Head of caudate nucleus (tissue), 42 donors: ENCODE measurements around the gene FGF21.
"Not testable (repeated sequence)": the region's sequence is repeated elsewhere in the genome, so short reads cannot be mapped to it uniquely, and the experiment has no call there.

Experiments used
- DNase-seq, 42 donors: peaks; one replicate each; pipeline versions ENCODE4 v3.0.0 to v3.0.0-alpha.2; 2020 to 2021; ENCODE audit warnings: mixed read lengths in 7 of 42
- intact Hi-C: fragments of 100-400 bp; cut with DNase I; formaldehyde crosslinking; loops from one replicate; pipeline ENCODE4 v1.15.0; 2022

The FGF21 gene

GRCh38 chr19:48746738-48747575 lies 8.4 kb upstream of the FGF21 start, which contains the start of gene IZUMO1:
Gene IZUMO1, minus strand, starts transcription at chr19:48746909. Its CDS starts 1,050 bp downstream, at chr19:48745859.
- intact Hi-C loops: no loop called here
- DNase-seq: peak; percentile 65 to 92 (median 81)

- no peak for DNase-seq
- intact Hi-C loops: no loop called here
Measured at GRCh38 chr19:48749571-48750198, 5.6 kb upstream of the FGF21 start.

DNA sequence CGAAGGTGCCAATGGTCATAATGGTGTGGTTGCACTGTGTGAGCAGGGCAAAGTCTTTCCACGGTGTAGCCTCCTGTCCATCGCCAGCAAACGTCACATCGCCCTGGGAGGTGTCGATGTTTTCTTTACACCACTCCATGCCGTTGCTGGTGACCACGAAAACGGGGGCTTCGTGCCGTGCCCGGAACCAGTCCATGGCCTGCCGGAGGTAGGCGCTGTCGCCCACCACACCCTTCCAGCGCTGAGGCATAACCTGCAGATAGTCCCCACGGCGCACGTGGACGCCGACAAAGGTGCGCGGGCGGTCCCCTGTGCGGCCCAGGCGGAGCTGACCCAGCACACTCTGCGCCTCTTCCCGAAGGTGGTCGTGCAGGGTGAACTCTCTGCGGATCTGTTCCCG lies 5.0 kb upstream of the FGF21 start:
- DNase-seq: no peak
- intact Hi-C loops: no loop called here

DNA sequence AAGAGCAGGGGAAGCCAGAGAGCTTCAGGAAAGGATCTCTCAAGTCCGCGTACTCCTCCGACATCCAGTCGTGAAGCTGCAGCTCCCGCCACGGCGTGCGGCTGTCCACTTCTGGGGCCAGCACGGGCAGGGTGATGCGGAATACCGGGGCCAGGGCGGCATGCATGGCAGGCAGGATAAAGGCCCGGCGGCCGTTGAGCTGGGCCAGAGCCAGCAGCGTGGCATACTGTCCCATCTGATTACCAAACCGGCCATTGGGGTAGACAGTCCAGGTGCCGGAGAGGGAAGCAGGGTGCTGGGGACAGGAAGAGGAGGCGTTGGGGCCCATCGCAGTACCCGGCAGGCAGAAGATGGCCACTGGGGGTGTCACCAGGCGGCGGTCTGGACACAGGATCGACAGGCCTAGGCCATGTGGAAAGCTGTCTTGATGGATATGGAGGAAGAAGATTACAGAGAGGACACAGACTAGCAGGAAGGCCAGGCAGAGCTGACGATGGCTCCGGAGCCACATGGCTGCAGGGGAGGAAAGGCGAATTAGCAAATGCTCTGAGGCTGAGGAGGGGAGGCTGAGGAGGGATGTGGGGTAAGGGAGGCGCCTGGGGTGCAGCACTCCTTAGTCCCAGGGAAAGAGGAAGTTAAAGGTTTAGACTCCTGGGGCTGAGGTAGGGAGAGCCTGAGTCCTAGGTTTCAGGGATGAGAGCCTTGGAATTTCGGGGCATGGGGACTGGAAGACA lies 4.4 kb upstream of the FGF21 start:
- no peak for DNase-seq
- intact Hi-C loops: no loop called here

- intact Hi-C loops: no loop called here
- no peak for DNase-seq
Measured at GRCh38 chr19:48751845-48752495, 3.4 kb upstream of the FGF21 start.

DNA sequence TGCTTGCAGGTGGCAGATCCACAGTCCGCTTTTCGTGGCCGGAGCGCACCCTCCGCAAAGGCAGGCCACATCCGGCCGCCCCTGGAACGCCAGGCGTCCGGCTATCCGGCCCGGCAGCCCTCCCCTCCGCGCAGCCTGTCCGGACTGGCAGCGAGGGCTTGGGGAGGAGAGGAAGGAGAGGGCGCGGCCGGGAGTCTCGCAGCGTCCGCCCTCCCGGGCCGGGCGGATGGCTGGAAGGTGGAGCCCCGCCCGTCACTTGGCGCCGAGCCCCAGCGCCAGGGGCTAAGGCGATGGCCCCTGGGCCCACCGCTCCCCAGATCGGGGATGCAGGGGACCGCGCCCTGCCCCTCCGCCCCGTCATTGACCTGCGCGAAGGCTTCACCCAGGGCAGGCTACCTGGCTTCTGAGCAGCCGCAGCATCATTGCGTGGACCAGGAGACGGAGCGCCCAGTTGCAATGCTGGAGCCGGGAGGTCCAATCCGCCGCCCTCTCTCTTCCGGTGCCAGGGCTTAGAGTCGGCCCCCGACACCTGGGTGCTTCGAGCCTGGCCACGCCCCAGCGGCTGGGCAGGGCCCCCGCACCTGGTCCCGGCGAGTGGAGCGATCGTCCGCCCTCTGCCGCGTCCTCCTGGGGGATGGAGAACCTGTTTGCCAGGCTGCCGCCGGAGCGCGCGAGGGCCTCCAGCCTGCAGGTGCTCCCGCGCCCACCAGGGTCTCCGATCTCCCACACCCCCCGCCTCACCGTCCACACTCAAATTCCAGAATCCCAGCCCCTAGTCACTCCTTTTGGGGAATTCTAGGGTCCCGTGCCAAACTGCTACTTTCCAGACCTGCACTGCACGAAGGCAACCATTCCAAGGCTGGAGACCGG lies 2.6 kb upstream of the FGF21 start, which contains the start of gene FUT1:
Gene FUT1, minus strand, starts transcription at position 146 of the 870 bp plus-strand sequence. CDS start 1,360 bp downstream, outside the sequence.
- no peak for DNase-seq

DNA sequence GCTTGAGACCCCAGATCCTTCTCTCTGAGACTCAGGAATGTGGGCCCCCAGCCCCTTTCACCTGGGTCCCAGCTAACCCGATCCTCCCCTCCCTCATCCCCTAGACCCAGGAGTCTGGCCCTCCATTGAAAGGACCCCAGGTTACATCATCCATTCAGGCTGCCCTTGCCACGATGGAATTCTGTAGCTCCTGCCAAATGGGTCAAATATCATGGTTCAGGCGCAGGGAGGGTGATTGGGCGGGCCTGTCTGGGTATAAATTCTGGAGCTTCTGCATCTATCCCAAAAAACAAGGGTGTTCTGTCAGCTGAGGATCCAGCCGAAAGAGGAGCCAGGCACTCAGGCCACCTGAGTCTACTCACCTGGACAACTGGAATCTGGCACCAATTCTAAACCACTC lies 463 bp downstream of the FGF21 start:
- no peak for DNase-seq
- intact Hi-C loops: no loop called here

More for the DNA sequence above, 2.6 kb upstream of the FGF21 start, which contains the start of gene FUT1:
- intact Hi-C loops: no loop called here

DNA sequence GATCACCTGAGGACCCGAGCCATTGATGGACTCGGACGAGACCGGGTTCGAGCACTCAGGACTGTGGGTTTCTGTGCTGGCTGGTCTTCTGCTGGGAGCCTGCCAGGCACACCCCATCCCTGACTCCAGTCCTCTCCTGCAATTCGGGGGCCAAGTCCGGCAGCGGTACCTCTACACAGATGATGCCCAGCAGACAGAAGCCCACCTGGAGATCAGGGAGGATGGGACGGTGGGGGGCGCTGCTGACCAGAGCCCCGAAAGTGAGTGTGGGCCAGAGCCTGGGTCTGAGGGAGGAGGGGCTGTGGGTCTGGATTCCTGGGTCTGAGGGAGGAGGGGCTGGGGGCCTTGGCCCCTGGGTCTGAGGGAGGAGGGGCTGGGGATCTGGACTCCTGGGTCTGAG lies 888 bp downstream of the FGF21 start:
- intact Hi-C loops: no loop called here
- no peak for DNase-seq

GRCh38 chr19:48756686-48757085 lies 1.4 kb downstream of the FGF21 start:
- intact Hi-C loops: no loop called here
- DNase-seq: no peak

DNA sequence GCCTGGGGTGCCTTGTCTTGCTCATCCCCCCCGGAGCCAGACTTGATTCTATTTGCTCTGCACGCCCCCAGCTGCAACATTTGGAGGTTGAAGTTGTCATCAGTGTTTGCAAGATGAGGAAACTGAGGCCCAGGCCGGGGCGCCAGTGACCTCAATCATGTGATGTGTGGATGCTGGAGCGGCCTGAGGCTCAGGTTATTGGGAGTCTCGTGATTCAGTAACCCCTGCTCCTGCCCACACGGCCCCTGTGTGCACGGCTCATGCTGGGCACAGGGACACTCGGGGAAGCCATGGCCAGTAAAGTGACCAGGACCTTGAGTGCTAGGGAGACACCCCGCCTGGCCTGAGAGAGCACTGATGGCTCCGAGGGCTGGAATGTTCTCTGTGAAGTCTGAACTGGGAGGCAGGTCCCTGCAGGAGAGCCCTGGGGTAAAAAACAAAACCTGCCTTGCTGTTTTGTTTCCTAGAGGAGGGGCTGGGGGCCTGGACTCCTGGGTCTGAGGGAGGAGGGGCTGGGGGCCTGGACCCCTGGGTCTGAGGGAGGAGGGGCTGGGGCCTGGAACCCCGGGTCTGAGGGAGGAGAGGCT lies 1.9 kb downstream of the FGF21 start:
- DNase-seq: no peak
- intact Hi-C loops: no loop called here

GRCh38 chr19:48757741-48758144 lies 2.4 kb downstream of the FGF21 start:
- intact Hi-C loops: no loop called here
- DNase-seq: no peak

GRCh38 chr19:48760504-48761205 lies 5.3 kb downstream of the FGF21 start:
- no peak for DNase-seq
- intact Hi-C loops: no loop called here

DNA sequence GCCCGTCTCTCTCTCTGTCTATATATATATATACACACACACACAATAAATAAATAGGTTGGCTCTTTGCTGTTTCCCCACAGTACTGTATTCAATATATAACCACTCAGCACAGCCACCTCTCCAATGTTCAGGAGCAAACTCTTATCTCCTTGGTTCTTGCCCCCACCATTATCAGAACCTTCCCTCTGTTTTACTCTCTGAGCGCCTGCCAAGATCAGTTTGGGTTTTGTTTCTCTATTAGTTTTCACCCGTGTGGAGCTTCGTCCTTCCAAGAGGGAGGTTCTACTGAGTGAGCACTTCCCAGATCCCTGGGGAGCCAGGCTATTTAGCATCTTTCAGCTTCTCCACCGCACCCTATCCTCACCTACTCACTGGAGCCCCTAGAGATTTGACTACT lies 10.5 kb downstream of the FGF21 start:
- DNase-seq, intact Hi-C loops: not testable (repeated sequence)

DNA sequence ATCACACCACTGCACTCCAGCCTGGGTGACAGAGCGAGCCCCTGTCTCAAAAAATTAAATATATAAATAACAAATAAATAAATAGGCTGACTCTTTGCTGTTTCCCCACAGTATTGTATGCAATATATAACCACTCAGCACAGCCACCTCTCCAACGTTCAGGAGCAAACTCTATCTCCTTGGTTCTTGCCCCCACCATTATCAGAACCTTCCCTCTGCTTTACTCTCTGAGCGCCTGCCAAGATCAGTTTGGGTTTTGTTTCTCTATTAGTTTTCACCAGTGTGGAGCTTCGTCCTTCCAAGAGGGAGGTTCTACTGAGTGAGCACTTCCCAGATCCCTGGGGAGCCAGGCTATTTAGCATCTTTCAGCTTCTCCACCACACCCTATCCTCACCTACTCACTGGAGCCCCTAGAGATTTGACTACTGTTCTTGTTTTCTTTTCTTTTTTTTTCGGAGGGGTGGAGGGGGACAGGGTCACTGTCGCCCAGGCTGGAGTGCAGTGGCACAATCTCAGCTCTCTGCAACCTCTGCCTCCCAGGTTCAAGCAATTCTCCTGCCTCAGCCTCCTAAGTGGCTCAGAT lies 12.9 kb downstream of the FGF21 start:
- intact Hi-C loops, DNase-seq: not testable (repeated sequence)

GRCh38 chr19:48768994-48769713 lies 13.8 kb downstream of the FGF21 start:
- no peak for DNase-seq
- intact Hi-C loops: no loop called here

DNA sequence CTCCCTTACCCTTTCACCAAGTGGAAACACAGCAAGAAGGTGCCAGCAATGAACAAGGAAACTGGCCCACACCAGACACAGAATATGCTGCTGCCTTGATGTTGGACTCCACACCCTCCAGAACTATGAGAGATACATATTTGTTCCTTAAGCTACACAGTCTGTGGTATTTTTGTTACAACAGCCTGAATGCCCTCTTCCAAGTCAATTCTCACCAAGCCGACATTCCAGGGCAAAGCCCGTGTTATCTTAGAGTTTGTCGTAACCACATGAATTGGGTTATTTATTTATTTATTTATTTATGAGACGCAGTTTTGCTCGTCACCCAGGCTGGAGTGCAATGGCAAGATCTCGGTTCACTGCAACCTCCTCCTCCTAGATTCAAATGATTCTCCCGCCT lies 14.9 kb downstream of the FGF21 start:
- intact Hi-C loops: no loop called here
- DNase-seq: no peak
